ENCODE results near the gene MSTN.
A peak's percentile ranks its signal among the peaks of the same experiment; 100 is the strongest.

MSTN gene

DNA sequence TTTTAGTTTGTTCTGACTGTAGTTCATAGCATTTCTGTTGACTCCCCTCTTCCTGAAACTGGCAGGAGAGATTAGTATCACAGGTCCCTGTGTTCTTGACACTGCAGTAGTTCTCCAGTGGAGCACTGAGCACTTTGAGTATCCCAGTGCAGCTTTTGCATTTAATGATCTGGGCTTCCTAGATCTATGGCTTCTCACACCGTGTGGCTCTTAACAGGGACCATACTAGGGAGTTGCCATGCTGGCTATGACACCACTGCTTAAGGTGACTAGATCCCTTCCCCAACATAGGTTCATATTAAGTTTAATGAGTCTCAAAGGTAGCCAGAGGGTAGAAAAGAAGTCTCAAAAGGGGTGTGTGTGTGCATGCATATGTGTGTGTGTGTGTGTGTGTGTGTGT lies 6.2 kb upstream of the MSTN start:
- DNase-seq (ENCODE audit: low read depth) = no peak
- H3K4me3 ChIP-seq (ENCODE audit: low read length) = no peak overlapping the region
- TF ChIP-seq, protein P1, sequence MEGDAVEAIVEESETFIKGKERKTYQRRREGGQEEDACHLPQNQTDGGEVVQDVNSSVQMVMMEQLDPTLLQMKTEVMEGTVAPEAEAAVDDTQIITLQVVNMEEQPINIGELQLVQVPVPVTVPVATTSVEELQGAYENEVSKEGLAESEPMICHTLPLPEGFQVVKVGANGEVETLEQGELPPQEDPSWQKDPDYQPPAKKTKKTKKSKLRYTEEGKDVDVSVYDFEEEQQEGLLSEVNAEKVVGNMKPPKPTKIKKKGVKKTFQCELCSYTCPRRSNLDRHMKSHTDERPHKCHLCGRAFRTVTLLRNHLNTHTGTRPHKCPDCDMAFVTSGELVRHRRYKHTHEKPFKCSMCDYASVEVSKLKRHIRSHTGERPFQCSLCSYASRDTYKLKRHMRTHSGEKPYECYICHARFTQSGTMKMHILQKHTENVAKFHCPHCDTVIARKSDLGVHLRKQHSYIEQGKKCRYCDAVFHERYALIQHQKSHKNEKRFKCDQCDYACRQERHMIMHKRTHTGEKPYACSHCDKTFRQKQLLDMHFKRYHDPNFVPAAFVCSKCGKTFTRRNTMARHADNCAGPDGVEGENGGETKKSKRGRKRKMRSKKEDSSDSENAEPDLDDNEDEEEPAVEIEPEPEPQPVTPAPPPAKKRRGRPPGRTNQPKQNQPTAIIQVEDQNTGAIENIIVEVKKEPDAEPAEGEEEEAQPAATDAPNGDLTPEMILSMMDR (conservative IDR thresholded peaks at IDR 0.05; ENCODE audit: low read length) = no peak

DNA sequence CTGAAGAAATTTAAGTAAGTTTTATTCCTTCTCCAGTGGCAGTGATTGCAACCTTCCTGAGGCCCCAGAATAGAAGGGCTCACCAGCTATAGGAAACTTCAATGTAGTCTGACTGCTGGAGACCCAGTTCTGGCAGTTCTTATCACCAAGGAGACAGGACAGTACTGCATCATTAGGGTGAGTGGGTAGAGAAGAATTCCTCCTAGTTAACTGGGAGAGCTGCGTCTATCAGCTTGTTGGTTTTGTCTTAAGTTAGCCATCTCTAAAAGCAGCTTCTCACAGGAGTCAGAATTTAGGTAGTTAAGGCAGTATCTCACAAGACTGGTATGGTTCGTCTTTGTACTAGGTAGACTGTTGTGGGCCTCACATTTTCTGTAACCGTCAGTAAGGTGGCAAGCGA lies 3.3 kb upstream of the MSTN start:
- no peak for DNase-seq (ENCODE audit: low read depth)
- H3K4me3 ChIP-seq (ENCODE audit: low read length) = no peak overlapping the region
- TF ChIP-seq, protein P1 (conservative IDR thresholded peaks at IDR 0.05; ENCODE audit: low read length) = no peak

DNA sequence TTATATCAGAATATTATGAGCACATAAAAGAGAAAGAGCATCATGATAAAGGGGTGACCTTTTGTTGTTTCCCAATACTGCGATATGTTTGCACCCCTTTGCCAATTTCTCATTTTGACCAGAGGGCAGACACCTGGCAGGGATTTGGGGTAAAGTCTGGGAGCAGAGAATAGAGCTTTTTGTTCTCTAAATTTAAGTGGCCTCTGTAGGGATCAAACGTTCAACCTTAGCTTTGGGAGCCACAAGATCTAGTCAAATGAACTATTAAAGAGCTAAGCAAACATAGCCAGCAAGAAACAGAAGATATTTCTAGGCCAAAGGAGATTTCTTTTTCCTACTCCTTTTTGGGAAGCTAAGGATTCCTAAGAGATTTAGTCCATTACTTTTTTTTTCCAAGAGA lies 1.1 kb upstream of the MSTN start:
- DNase-seq (ENCODE audit: low read depth) = no peak
- TF ChIP-seq, protein P1 (conservative IDR thresholded peaks at IDR 0.05; ENCODE audit: low read length) = no peak
- no peak overlapping the region for H3K4me3 ChIP-seq (ENCODE audit: low read length)

DNA sequence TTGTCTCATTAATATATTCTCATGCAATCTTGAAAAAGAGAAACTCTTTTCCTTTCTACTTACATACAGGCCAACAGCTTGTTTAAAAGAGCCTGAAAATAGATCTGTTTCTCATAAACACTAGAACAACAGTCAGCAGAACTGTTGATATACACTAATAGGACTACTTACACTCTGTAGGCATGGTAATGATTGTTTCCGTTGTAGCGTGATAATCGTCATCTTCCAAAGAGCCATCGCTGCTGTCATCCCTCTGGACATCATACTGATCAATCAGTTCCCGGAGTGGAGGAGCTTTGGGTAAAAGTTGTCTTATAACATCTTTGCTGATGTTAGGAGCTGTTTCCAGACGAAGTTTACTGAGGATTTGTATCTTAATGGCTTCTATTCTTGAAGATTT lies 476 bp downstream of the MSTN start:
- H3K4me3 ChIP-seq (ENCODE audit: low read length) = peak overlapping the region; percentile 21
- TF ChIP-seq, protein P1 (conservative IDR thresholded peaks at IDR 0.05; ENCODE audit: low read length) = no peak
- DNase-seq (ENCODE audit: low read depth) = peak; percentile 10

DNA sequence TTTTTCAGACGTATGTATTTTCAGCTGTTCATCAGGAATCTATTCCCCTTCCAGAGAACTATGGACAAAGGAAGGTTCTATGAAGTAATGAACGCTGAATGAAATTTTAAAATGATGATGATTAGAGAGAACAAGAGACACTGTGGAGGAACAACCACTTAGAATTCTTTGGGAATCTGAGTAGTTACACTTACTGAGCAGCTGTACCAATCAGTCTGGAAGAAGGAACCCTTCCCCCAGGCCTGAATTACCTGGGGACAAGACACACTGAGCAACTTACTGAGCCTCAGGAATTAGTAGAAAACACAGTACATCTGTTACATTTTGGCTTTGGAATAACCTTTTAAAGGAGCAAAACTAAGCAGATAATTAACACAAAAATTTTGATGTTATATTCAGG lies 1.9 kb downstream of the MSTN start:
- no peak for DNase-seq (ENCODE audit: low read depth)
- H3K4me3 ChIP-seq (ENCODE audit: low read length) = no peak overlapping the region
- TF ChIP-seq, protein P1 (conservative IDR thresholded peaks at IDR 0.05; ENCODE audit: low read length) = no peak

DNA sequence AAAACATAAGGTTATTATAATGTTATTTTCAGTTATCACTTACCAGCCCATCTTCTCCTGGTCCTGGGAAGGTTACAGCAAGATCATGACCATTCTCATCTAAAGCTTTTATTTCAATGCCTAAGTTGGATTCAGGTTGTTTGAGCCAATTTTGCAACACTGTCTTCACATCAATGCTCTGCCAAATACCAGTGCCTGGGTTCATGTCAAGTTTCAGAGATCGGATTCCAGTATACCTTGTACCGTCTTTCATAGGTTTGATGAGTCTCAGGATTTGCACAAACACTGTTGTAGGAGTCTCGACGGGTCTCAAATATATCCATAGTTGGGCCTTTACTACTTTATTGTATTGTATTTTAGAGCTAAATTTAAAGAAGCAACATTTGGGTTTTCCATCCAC lies 2.5 kb downstream of the MSTN start:
- DNase-seq (ENCODE audit: low read depth) = no peak
- no peak overlapping the region for H3K4me3 ChIP-seq (ENCODE audit: low read length)
- TF ChIP-seq, protein P1 (conservative IDR thresholded peaks at IDR 0.05; ENCODE audit: low read length) = no peak

DNA sequence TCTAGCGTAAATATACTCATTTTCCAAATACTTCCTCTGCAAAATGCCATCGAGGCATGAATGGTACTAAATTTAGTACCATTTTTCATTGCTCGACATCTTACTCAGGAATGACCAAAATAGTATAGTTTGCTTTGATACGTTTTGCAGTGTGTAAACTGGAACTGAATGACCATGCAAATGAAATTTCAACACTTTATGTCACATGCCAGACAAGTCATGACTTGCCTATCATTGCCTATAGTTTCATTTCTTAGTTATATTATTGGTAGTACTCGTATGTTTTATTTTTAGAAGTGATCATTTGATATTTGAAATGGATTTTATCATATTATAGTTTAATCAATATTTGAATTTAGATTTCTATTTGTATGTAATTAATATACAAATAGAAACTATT lies 9.1 kb downstream of the MSTN start:
- TF ChIP-seq, protein P1 (conservative IDR thresholded peaks at IDR 0.05; ENCODE audit: low read length) = no peak
- no peak for DNase-seq (ENCODE audit: low read depth)
- no peak overlapping the region for H3K4me3 ChIP-seq (ENCODE audit: low read length)
